ENCODE data around the gene S100A16.

Gene S100A16

GRCh38 chr1:153635872-153636271 lies 22.9 kb upstream of the S100A16 start:
- no peak for DNase-seq

DNA sequence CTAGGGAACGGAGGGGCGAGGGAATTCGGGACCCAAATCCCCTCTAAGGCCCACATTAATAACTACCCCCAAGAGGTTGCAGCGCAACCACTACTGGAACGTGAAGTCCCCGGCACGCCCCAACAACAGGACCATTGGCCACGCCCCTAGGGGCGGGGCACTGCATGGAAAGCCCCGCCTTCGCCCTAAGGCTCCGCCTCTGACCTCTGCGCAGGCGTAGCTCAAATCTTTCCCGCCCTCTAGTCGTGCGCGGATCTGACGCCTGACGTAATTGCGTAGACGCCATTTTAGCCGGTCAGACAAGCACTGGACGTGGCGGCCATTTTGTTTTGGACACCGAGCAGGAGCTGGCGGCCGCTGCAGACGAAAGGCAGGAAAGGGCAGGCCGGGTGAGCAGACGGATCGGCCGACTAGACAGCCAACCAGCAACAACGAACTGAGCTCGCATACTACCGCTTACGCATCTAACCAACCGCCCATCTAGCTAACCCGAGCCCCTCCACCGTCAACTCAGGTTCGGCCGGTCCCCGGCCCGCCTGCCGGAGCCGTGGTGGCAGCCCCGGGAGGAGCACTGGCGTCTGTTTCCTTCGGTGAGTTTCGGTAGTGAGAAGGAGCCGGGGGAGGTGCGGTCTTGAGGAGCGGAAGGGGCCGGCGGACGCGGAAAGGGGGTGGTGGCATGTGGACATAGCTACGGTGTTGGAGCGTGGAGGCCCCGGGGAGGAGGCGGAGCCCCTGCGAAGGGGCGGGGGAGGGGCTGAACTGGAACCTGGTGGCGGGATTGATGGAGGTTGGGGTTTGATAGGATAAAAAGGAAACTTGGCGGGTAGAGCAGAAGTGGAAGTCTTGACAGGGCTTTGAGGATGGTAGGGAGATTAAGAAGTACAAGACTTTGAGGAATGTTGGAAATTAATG lies 21.1 kb upstream of the S100A16 start, which contains the start of gene CHTOP:
Gene CHTOP, plus strand, starts transcription at position 313 of the 912 bp plus-strand sequence. CDS start 2,523 bp downstream, outside the sequence.
- DNase-seq, result peak; percentile 94

DNA sequence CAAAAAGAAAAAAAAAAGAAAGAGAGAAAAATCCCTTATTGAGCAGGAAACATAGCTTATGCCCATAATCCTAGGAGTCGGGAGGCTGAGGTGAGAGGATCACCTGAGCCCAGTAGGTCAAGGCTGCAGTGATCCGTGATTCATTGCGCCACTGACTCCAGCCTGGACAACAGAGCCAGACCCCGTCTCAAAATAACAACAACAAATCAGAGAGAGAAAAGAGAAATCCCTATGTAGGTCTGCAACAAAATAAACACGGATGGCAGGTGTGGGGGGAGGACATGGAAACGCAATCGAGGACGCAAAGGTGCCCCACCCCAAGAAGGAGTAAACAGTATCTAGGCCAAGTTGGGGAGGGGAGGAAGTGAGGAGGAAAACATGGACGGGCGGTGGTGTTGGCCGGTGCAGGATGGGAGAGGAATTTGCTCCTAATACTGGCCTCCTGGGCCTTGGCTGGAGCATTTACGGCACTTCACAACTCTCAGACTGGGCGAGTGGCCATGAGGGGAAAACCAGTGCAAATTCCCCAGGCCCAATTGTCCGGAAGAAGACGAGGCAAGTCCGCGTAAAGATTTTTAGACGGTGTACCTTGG lies 20.3 kb upstream of the S100A16 start:
- DNase-seq, result no peak

GRCh38 chr1:153631047-153632022 lies 18.4 kb upstream of the S100A16 start:
- DNase-seq, result no peak

GRCh38 chr1:153630384-153630783 lies 17.4 kb upstream of the S100A16 start:
- DNase-seq, result no peak

GRCh38 chr1:153629971-153630370 lies 17.0 kb upstream of the S100A16 start:
- no peak for DNase-seq

DNA sequence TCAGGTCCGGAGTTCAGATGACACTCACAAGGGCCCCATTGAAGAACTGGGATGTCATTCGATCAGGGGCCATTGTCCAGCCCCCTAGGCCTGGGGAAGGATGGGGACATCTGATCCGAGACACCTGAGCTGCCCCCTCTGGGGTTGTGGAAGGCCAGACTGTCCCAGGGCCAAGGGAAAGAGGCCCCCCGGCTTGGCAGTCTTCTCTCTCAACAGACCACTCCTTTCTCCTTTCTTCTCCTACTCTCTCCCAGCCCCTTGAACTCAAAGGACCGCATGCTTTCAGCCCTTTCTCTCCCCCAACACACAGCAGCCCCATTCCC lies 16.4 kb upstream of the S100A16 start:
- no peak for DNase-seq

GRCh38 chr1:153628638-153629342 lies 15.9 kb upstream of the S100A16 start:
- no peak for DNase-seq

DNA sequence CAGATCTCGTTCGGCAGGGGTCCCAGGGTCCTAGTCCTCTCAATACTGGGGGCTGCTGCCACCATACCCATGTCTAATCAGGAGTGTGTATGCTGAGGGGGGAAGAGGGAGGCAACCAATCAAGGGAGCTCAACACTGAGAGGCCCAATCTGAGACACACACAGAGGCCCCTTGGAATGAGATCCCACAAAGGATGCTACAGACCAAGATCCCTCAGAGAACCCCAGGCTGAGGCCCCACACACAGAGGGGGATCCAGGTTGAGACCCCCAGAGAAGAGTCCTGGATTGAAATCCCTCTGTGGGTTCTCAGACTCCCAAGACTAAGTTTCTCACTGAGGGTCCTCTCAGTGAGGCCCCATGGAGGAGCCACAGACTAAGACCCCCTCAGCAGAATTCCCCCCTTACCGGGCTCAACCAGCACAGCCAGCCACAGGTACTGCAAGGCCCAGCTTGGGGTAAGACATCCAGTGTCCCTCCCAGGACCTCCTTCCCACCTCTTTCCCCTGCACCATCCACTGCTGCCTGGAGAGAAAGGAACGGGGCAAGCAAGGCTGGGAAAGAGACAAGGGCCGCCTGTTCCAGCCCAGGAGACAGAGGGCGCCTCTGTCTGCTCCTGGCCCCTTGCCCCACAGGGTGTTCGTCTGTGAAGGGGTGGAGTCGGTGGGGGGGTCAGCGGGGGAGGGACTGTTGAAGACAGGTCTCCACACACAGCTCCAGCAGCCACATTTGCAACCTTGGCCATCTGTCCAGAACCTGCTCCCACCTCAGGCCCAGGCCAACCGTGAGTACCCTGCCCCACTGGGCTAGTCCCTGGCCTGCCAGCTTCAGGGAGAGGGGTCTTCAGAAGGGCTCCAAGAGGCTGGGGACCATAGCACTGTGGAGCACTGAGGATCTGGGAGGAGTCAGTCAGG lies 15.0 kb upstream of the S100A16 start, which contains the start of gene S100A1:
Gene S100A1, plus strand, starts transcription at position 720 of the 912 bp plus-strand sequence. CDS start 2,088 bp downstream, outside the sequence.
- DNase-seq, result no peak

GRCh38 chr1:153626904-153627714 lies 14.2 kb upstream of the S100A16 start, which contains the start of gene S100A13:
TSS of gene S100A13 (minus strand) at chr1:153627505. CDS start at chr1:153626472, 1,033 bp downstream.
- no peak for DNase-seq

DNA sequence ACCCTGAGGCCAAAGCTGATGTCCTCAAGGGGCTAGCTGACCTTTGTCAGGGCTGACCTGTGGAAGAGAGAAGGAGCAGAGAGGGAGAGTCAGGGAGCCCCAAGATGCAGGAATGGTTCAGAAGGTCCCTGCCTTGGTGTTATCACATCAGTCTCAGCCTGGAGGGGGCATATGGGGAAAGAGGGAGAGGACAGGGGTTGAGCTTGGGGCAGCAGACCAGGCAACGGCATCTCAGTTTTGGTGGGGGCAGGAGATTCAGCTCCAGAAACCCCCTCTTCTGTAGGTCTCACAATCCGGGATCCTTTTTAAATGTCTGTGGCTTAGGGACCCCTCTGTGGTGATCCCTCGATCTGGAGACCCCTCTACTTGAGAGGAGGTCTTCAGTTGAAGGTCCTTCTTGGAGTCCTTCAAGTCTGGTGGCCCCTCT lies 13.6 kb upstream of the S100A16 start:
- no peak for DNase-seq

DNA sequence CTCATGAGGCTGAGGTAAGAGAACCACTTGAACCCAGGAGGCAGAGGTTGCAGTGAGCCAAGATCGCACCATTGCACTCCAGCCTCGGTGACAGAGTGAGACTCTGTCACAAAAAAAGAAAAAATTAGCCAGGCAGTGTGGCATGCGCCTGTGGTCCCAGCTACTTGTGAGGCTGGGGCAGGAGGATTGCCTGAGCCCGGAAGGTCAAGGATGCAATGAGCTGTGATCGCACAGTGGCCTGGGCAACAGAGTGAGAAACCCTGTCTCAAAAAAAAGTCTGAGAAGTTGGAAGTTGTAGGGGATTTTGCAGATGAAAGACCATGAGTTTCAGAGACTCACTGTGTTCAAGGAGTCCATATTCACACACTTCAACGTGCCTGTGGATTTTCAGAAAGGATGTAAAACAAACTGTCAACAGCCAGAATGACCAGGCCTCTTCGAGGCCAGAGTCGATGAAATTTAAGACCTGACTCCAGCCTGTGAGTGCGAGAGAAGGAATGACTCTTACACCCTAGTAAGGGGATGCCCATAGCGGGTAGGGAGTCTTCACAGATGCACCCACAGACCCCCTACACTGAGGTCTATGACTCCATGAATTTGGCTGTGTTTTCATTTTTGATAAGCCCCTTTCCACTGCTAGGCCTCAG lies 12.2 kb upstream of the S100A16 start:
- DNase-seq, result no peak

- DNase-seq, result no peak
Observed at GRCh38 chr1:153623101-153623500, 10.2 kb upstream of the S100A16 start.

DNA sequence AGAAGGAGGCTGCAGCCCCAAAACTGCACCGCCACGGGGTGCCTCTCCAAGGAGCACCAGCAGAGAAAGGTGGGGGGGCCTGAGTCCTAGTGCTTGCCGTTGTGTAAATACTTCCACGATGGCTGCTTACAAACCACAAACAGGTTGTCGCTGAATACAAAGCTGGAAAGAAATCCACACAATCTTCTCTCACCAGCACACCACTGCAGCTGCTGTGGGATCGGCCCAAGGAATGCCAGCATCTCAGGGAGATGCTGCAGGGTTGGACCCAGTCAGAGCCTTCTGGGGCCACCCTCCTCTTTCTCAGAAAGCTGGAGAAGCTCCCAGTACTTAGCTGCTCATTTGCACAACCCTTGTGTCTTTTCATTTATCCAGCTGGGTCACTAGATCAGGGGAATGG lies 6.2 kb upstream of the S100A16 start:
- no peak for DNase-seq

DNA sequence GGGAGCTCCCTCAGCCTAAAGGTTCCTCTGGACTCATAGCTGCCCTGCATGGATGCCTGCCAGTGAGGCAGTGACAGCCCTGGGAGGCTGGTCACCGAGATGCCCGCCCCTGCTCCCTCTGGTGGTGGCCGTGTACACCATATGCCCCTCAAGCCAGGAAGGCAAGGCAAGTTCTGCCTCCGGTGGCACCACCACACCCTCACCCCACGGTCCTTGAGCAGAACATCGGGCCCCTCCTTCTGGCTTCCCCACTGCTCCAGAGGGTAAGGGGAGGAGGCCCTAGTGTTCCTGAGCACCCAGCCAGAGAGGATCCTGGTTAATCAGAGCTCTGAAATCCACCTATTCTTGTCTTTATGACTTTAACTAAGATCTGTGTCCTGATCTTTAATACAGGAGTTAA lies 4.7 kb upstream of the S100A16 start:
- no peak for DNase-seq

DNA sequence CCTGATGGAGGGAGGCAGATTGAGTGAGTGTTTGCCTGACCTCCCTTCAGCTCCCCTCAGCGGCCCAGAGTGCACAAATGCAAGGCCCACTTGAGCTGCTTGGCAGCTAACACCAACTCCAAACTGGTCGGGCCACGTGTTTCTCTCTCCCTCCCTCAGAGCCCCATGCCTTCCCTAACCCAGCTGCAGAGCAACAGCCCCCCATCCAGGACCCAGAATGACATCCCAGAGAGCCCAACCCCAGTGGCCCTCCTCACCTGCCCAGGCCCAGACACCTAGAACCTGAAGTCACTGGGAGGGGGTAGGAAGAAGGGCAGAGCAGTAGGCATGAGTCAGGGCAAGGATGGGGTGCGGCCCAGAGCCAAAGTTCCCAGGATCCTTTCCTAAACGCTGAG lies 4.0 kb upstream of the S100A16 start:
- no peak for DNase-seq

GRCh38 chr1:153616144-153616916 lies 3.4 kb upstream of the S100A16 start, which contains the start of gene S100A14:
TSS of gene S100A14 (minus strand) at chr1:153616325. CDS start at chr1:153615858, 467 bp downstream.
- DNase-seq, result no peak

DNA sequence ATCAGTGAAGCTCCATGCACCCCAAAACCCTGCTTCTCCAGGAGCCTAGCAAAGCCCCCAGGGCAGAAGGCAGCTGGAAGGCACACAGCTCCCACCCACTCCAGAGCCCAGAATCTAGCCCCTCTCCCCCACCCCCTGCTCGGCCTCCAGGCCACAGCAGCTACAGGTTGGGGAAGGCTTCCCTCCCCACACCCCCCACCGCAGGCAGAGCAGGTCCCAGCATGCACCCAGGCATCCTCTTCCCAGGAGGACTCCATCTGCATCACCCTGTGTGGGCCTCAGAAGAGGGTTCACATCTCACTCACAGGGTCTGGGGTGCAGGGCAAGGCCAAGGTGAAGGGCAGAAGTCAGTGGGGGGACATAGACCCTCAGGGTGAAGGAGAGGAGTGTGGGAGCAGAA lies 2.5 kb upstream of the S100A16 start:
- no peak for DNase-seq

DNA sequence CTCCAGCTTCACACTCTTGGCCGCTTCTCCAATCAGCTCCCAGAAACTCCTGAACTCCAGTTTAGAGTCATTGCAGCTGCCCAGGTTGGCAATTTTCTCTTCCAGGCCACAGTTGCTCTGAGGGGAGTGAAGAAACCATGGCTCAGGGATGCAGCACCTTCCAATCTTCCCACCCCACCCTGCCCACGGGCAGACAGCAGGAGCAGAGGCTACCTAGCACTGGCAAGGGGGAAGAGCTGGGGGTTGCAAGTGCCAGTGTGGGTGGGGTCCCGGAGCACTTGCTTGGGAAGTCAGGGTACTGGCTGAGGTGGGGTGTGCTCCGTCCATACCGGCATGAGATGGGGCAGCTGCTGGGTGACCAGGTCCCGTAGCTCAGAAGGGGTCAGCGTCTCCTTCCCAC lies 2.0 kb upstream of the S100A16 start:
- no peak for DNase-seq
